ENCODE measurements around the gene EFNB2.

- TF ChIP-seq CTCF (conservative IDR thresholded peaks at IDR 0.05; ENCODE audit: low read length), result no peak
- no peak for TF ChIP-seq EZH2phosphoT487 (IDR thresholded peaks at IDR 0.05; ENCODE audit: borderline replicate concordance, low read depth, low read length)
These were observed 35.0 kb downstream of the EFNB2 start for GRCh38 chr13:106500445-106500844.
